ENCODE measurements around the gene ABCA7.

- TF ChIP-seq EZH2 (IDR thresholded peaks at IDR 0.05; ENCODE audit: borderline replicate concordance, low read length) (no peak), CTCF (conservative IDR thresholded peaks at IDR 0.05 in 1 of 2, IDR thresholded peaks at IDR 0.05 in 1 of 2; ENCODE audit: extremely low read depth in 1 of 2, insufficient read depth in 1 of 2, low read depth in 1 of 2, low read length in 2 of 2) (no peak)
Observed at GRCh38 chr19:1093330-1093729, 53.4 kb downstream of the ABCA7 start.

Measured in mammary epithelial cell (primary cell).